H1 (cell line): ENCODE data around the gene ELOVL2. TPM values are rescaled to one million over a fixed set of nuclear protein-coding genes. Genes with fewer than 3 reads are reported as not detected.

ENCODE experiments used
- CTCF ChIA-PET: fragments of 300-600 bp; sonication (Branson Sonifier 250); formaldehyde crosslinking; loops from one replicate; lab custom pipeline; 2021; ENCODE audit not compliant: partially characterized antibody; lab: Charles Lee
- POLR2A ChIA-PET: fragments of 300-600 bp; sonication (Branson Sonifier 250); formaldehyde crosslinking; loops from one replicate; lab custom pipeline; 2021; ENCODE audit warnings: inconsistent platforms; ENCODE audit not compliant: partially characterized antibody; lab: Charles Lee
- DNase-seq, 2 experiments: peaks; one replicate each; pipeline versions ENCODE4 v3.0.0 to v3.0.0-alpha.2; 2010 to 2022; ENCODE audit warnings: low spot score in 2 of 2, low read depth in 1 of 2, mixed read lengths in 1 of 2
- FAIRE-seq: peaks from 2 replicates; lab custom pipeline; 2011; peaks lifted over from hg19 to GRCh38; lab: Jason Lieb, UNC
- H2AFZ ChIP-seq: 2 replicates; pipeline ENCODE4 v1.8.1; 2012; ENCODE audit warnings: low read length, inconsistent platforms
- H2AK5ac ChIP-seq: 2 replicates; pipeline ENCODE4 v1.6.1; 2013; ENCODE audit warnings: low read depth, low read length
- H2BK120ac ChIP-seq: replicated peaks from 2 replicates; pipeline ENCODE3; 2013; ENCODE audit warnings: low read depth, low read length, inconsistent platforms
- H2BK12ac ChIP-seq: 2 replicates; pipeline ENCODE4 v1.6.1; 2013; ENCODE audit warnings: low read depth, low read length
- H2BK15ac ChIP-seq: 2 replicates; pipeline ENCODE4 v1.6.1; 2013; ENCODE audit warnings: low read length
- H2BK20ac ChIP-seq: 2 replicates; pipeline ENCODE4 v1.6.1; 2013; ENCODE audit warnings: low read length
- H2BK5ac ChIP-seq: 2 replicates; pipeline ENCODE4 v1.6.1; 2013; ENCODE audit warnings: low read depth, low read length
- H3K14ac ChIP-seq: 2 replicates; pipeline ENCODE4 v1.6.1; 2013; ENCODE audit warnings: inconsistent platforms; ENCODE audit not compliant: insufficient read length
- H3K18ac ChIP-seq: 2 replicates; pipeline ENCODE4 v1.6.1; 2013; ENCODE audit warnings: low read length; ENCODE audit errors: extremely low read depth
- H3K23ac ChIP-seq: 2 replicates; pipeline ENCODE4 v1.6.1; 2013; ENCODE audit warnings: inconsistent platforms; ENCODE audit not compliant: insufficient read length
- H3K23me2 ChIP-seq: 2 replicates; pipeline ENCODE4 v1.6.1; 2013; ENCODE audit warnings: low read depth, low read length
- H3K27ac ChIP-seq: 2 replicates; pipeline ENCODE4 v1.6.1; 2011; ENCODE audit warnings: low read depth, low read length, inconsistent platforms
- H3K27me3 ChIP-seq, 4 experiments: replicated peaks in 1 of 4; 1 replicate in 1 of 4; 2 replicates in 3 of 4; pipeline versions ENCODE4 v1.6.1 to v1.8.1; 2011 to 2013; ENCODE audit warnings: low read length in 3 of 4, mild to moderate bottlenecking in 3 of 4, inconsistent platforms in 2 of 4, mixed read lengths in 2 of 4, moderate library complexity in 1 of 4; ENCODE audit not compliant: control insufficient read depth in 3 of 4, insufficient read depth in 3 of 4; ENCODE audit errors: extremely low read depth in 1 of 4
- H3K36me3 ChIP-seq, 4 experiments: 2 replicates each; pipeline versions ENCODE4 v1.6.1 to v1.8.1; 2011 to 2013; ENCODE audit warnings: mild to moderate bottlenecking in 4 of 4, low read length in 3 of 4, moderate library complexity in 2 of 4, control low read depth in 1 of 4, inconsistent platforms in 1 of 4; ENCODE audit not compliant: insufficient read depth in 4 of 4, control insufficient read depth in 2 of 4
- H3K4ac ChIP-seq: replicated peaks from 2 replicates; pipeline ENCODE3; 2013; ENCODE audit warnings: low read length, low read depth, mixed read lengths, inconsistent platforms; ENCODE audit not compliant: insufficient read length
- H3K4me1 ChIP-seq, 4 experiments: replicated peaks in 1 of 4; 1 replicate in 1 of 4; 2 replicates in 3 of 4; pipeline versions ENCODE4 v1.6.1 to v1.8.1; 2011 to 2013; ENCODE audit warnings: low read length in 3 of 4, inconsistent platforms in 2 of 4, mixed read lengths in 1 of 4; ENCODE audit not compliant: insufficient read depth in 4 of 4, control insufficient read depth in 3 of 4
- H3K4me2 ChIP-seq, 2 experiments: 2 replicates each; pipeline versions ENCODE4 v1.6.1 to v1.8.1; 2011 to 2013; ENCODE audit warnings: low read depth in 2 of 2, low read length in 2 of 2, control low read depth in 1 of 2, inconsistent platforms in 1 of 2, mild to moderate bottlenecking in 1 of 2; ENCODE audit not compliant: insufficient read depth in 1 of 2
- H3K4me3 ChIP-seq, 4 experiments: fragments of 200-600, 300-600 bp in 1 of 4; sonication (generic), shearing (Covaris generic), sonication (Bioruptor Twin) in 1 of 4; 2 replicates each; pipeline versions ENCODE4 v1.5.1 to v1.8.1; 2011 to 2016; ENCODE audit warnings: low read length in 4 of 4, low read depth in 3 of 4, control low read depth in 2 of 4, inconsistent platforms in 2 of 4, mild to moderate bottlenecking in 2 of 4, mixed read lengths in 1 of 4, moderate library complexity in 1 of 4; ENCODE audit not compliant: insufficient read depth in 2 of 4; ENCODE audit errors: extremely low read depth in 1 of 4
- H3K56ac ChIP-seq: replicated peaks from 2 replicates; pipeline ENCODE3; 2013; ENCODE audit warnings: low read depth, mild to moderate bottlenecking, mixed read lengths, low read length, inconsistent platforms; ENCODE audit not compliant: insufficient read length
- H3K79me1 ChIP-seq: 2 replicates; pipeline ENCODE4 v1.6.1; 2013; ENCODE audit warnings: low read depth, low read length, control low read depth
- H3K79me2 ChIP-seq, 2 experiments: 2 replicates each; pipeline versions ENCODE4 v1.6.1 to v1.8.1; 2012 to 2013; ENCODE audit warnings: low read length in 2 of 2, mild to moderate bottlenecking in 2 of 2, inconsistent platforms in 1 of 2; ENCODE audit not compliant: insufficient read depth in 2 of 2, control insufficient read depth in 1 of 2
- H3K9ac ChIP-seq, 4 experiments: replicated peaks in 1 of 4; 1 replicate in 1 of 4; 2 replicates in 3 of 4; pipeline versions ENCODE4 v1.6.1 to v1.8.1; 2011 to 2013; ENCODE audit warnings: low read depth in 3 of 4, low read length in 3 of 4, control low read depth in 2 of 4, mild to moderate bottlenecking in 2 of 4, moderate library complexity in 2 of 4, inconsistent platforms in 1 of 4; ENCODE audit errors: extremely low read depth in 1 of 4
- H3K9me3 ChIP-seq, 2 experiments: 2 replicates each; pipeline versions ENCODE4 v1.6.1 to v1.8.1; 2012 to 2013; ENCODE audit warnings: mild to moderate bottlenecking in 2 of 2, moderate library complexity in 2 of 2, control low read depth in 1 of 2, inconsistent platforms in 1 of 2, low read depth in 1 of 2, low read length in 1 of 2, mixed read lengths in 1 of 2; ENCODE audit not compliant: insufficient read depth in 2 of 2
- H4K20me1 ChIP-seq, 2 experiments: replicated peaks in 1 of 2; 2 replicates each; pipeline versions ENCODE3 to v1.8.1; 2011 to 2013; ENCODE audit warnings: inconsistent platforms in 2 of 2, low read length in 2 of 2, mild to moderate bottlenecking in 1 of 2; ENCODE audit not compliant: insufficient read depth in 2 of 2, control insufficient read depth in 1 of 2
- H4K5ac ChIP-seq: 2 replicates; pipeline ENCODE4 v1.6.1; 2013; ENCODE audit warnings: low read length, low read depth, mixed read lengths, inconsistent platforms; ENCODE audit not compliant: insufficient read length
- H4K8ac ChIP-seq: 2 replicates; pipeline ENCODE4 v1.8.0; 2013; ENCODE audit warnings: mild to moderate bottlenecking, moderate library complexity, low read length, inconsistent platforms; ENCODE audit not compliant: insufficient read depth; ENCODE audit errors: extremely low read depth
- H4K91ac ChIP-seq: replicated peaks from 2 replicates; pipeline ENCODE3; 2013; ENCODE audit warnings: low read length, mixed read lengths, inconsistent platforms; ENCODE audit not compliant: insufficient read length
- CTCF ChIP-seq, 3 experiments: IDR thresholded peaks; 1 replicate in 2 of 3; 2 replicates in 1 of 3; pipeline versions ENCODE4 v1.5.1 to v1.6.1; 2011; ENCODE audit warnings: low read length in 3 of 3, mild to moderate bottlenecking in 3 of 3, inconsistent platforms in 2 of 3, low read depth in 1 of 3, moderate library complexity in 1 of 3; ENCODE audit not compliant: insufficient read depth in 1 of 3; ENCODE audit errors: control extremely low read depth in 1 of 3
- POLR2A ChIP-seq, 2 experiments: IDR thresholded peaks; 1 replicate in 1 of 2; 2 replicates in 1 of 2; pipeline ENCODE4 v1.6.1; 2011; ENCODE audit warnings: low read depth in 2 of 2, low read length in 2 of 2, mild to moderate bottlenecking in 2 of 2; ENCODE audit errors: control extremely low read depth in 1 of 2
- POU5F1 ChIP-seq: IDR thresholded peaks from 2 replicates; pipeline ENCODE4 v1.6.1; 2011; ENCODE audit warnings: low read depth, mild to moderate bottlenecking, low read length, moderate library complexity
- RNF2 ChIP-seq: fragments of 200-900, 300-1000 bp; sonication (generic); IDR thresholded peaks from 2 replicates; pipeline ENCODE4 v1.7.1; 2016; ENCODE audit warnings: borderline replicate concordance, low read depth, mild to moderate bottlenecking, antibody characterized with exemption, low read length; ENCODE audit not compliant: poor library complexity, severe bottlenecking; ENCODE audit errors: missing control alignments
- SAP30 ChIP-seq: fragments of 300-600 bp; sonication (generic); IDR thresholded peaks from 2 replicates; pipeline ENCODE4 v1.7.1; 2012; ENCODE audit warnings: low read length, moderate library complexity, mild to moderate bottlenecking, inconsistent platforms; ENCODE audit not compliant: insufficient read depth, insufficient replicate concordance
- SIRT6 ChIP-seq: IDR thresholded peaks from one replicate; pipeline ENCODE4 v1.7.1; 2012; ENCODE audit warnings: low read length, inconsistent platforms
- TAF1 ChIP-seq: IDR thresholded peaks from 2 replicates; pipeline ENCODE4 v1.6.1; 2011; ENCODE audit warnings: mild to moderate bottlenecking, low read depth, low read length
- WGBS, 2 experiments: shearing (Covaris generic) in 1 of 2; methylation state at CpG; one replicate each; pipeline versions ENCODE4 v1.1.6 to v1.1.7; 2013 to 2015; ENCODE audit warnings: low lambda C conversion rate in 2 of 2, mixed read lengths in 2 of 2, inconsistent platforms in 1 of 2, low coverage in 1 of 2, missing lambda C conversion rate in 1 of 2; ENCODE audit not compliant: insufficient replicate concordance in 2 of 2, insufficient coverage in 1 of 2, insufficient read length in 1 of 2; ENCODE audit errors: extremely low coverage in 1 of 2, missing lambda C conversion rate in 1 of 2; 5-methylcytosine and 5-hydroxymethylcytosine counted together
- polyA plus RNA-seq, 7 experiments: library from polyadenylated mRNA; depleted of rRNA in 3 of 7; stranded (reverse) in 5 of 7; unstranded in 2 of 7; fragments of >200 nt in 5 of 7; fragments of 200-250 nt in 2 of 7; gene quantifications; 1 replicate in 5 of 7; 2 replicates in 1 of 7; 4 replicates in 1 of 7; pipeline versions ENCODE4 v1.2.1 to v1.2.3, GENCODE V29; 2011 to 2013; ENCODE audit warnings: missing spikeins in 2 of 7, mixed read lengths in 2 of 7
- total RNA-seq: library from RNA; stranded (reverse); fragmentation: NEBNext Ultra II Directional; extraction: Animal tissue kit (Norgen Biotek cat#: 25700); gene quantifications from 2 replicates; pipeline ENCODE4 v1.2.1, GENCODE V29; 2021

ELOVL2 gene
- total and polyA plus RNA-seq, 2 of the 8 experiments (the other 6 are each of a cell fraction or from before 2014, with no cell fraction given): 0.42 to 0.89 TPM

- Histone ChIP-seq H4K5ac (no peak overlapping the region), H2AK5ac (no peak overlapping the region), H3K18ac (no peak overlapping the region), H2BK5ac (no peak overlapping the region), H3K4me3 (no peak overlapping the region), H3K27ac (no peak overlapping the region), H3K23ac (no peak overlapping the region), H3K4me2 (no peak overlapping the region), H3K9me3 (no peaks in the 10 kb centered on the region), H3K9ac (no peak overlapping the region), H3K79me2 (no peaks in the 10 kb centered on the region), H3K14ac (no peak overlapping the region), H2AFZ (no peak overlapping the region), H2BK15ac (no peak overlapping the region), H2BK12ac (no peak overlapping the region), H3K56ac (no peak overlapping the region), H2BK20ac (no peak overlapping the region), H3K4ac (no peak overlapping the region), H3K79me1 (no peaks in the 10 kb centered on the region), H3K23me2 (no peaks in the 10 kb centered on the region), H4K20me1 (no peaks in the 10 kb centered on the region), H3K4me1 (no peaks in the 10 kb centered on the region), H4K8ac (no peak overlapping the region), H3K36me3 (no peaks in the 10 kb centered on the region), H2BK120ac (no peak overlapping the region), H4K91ac (no peak overlapping the region), H3K27me3 (peaks cover 0 to 2% (median 0%) of the 10 kb centered on the region in 4 experiments; a peak in 3 of 7 replicates)
- 87% methylated on average over 7 of the region's 7 CpGs; no CpG with 5 or more reads in 1 of the 2 experiments for WGBS, 2 experiments
- no peak for TF ChIP-seq SAP30
- no peak for TF ChIP-seq SIRT6
- TF ChIP-seq POLR2A (IDR thresholded peaks at IDR 0.05; ENCODE audit: control extremely low read depth in 1 of 2, low read depth in 2 of 2, low read length in 2 of 2): no peak
- TF ChIP-seq TAF1: no peak
- no peak for TF ChIP-seq POU5F1
- TF ChIP-seq RNF2: no peak
- no peak for TF ChIP-seq CTCF (IDR thresholded peaks at IDR 0.05; ENCODE audit: control extremely low read depth in 1 of 3, insufficient read depth in 1 of 3, low read depth in 1 of 3, low read length in 3 of 3)
- ChIA-PET CTCF (interaction anchor here (0.6 to 0.9 kb wide), 2 partner anchors 21 to 24 kb away, joined by 3 to 4 read pairs; no protein-coding TSS in a partner anchor), POLR2A (interaction anchor here (1.0 to 1.4 kb wide), 2 partner anchors 10 kb away, joined by 3 read pairs; no protein-coding TSS in a partner anchor)
- no peak for DNase-seq
- FAIRE-seq: no peak
These were observed 8.3 kb downstream of the ELOVL2 start for GRCh38 chr6:11035616-11036350.
